Measurements from ENCODE around the gene TMIGD1. TPM values are rescaled to one million over a fixed set of nuclear protein-coding genes. Genes with fewer than 3 reads are reported as not detected.
A peak's percentile ranks its signal among the peaks of the same experiment; 100 is the strongest.

The TMIGD1 gene
- total and polyA plus RNA-seq, 5 donors = not detected

- H3K4me1 ChIP-seq (ENCODE audit: control insufficient read depth, insufficient read depth, low read length) = no peaks in the 10 kb centered on the region
- intact Hi-C loops (cut with DNase I) = no loop called here
- WGBS = 62% methylated on average over 3 of the region's 3 CpGs
- no peak for DNase-seq
- no peak overlapping the region for H3K4me3 ChIP-seq (ENCODE audit: low read length)
- no peak overlapping the region for H3K27ac ChIP-seq (ENCODE audit: low read length)
- H3K9me3 ChIP-seq (ENCODE audit: control insufficient read depth, low read length) = no peaks in the 10 kb centered on the region
- no peak for ATAC-seq
- H3K27me3 ChIP-seq (ENCODE audit: control insufficient read depth, insufficient read depth) = no peaks in the 10 kb centered on the region
Measured at GRCh38 chr17:30304778-30305177, 29.1 kb downstream of the TMIGD1 start.

DNA sequence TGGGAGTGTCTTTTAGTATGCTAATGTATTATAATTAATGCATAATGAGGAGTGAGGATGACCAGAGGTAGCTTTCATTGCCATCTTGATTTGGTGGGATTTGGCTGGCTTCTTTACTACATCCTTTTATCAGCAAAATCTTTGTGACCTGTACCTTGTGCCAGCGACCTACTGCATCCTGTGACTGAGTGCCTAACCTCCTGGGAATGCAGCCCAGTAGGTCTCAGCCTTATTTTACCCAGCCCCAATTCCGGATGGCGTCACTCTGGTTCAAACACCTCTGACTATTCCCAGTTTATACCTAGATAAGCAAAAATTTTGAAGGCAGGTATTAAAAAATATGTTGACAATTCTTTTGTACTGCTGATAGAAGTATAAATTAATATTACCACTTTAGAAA is 31.6 kb downstream of the TMIGD1 start:
- Histone ChIP-seq H3K27ac (ENCODE audit: low read length) (no peak overlapping the region), H3K9me3 (ENCODE audit: control insufficient read depth, low read length) (no peaks in the 10 kb centered on the region), H3K27me3 (ENCODE audit: control insufficient read depth, insufficient read depth) (no peaks in the 10 kb centered on the region), H3K4me1 (ENCODE audit: control insufficient read depth, insufficient read depth, low read length) (no peaks in the 10 kb centered on the region), H3K4me3 (ENCODE audit: low read length) (no peak overlapping the region)
- ATAC-seq = no peak
- 72% methylated on average over 3 of the region's 3 CpGs for WGBS
- no peak for DNase-seq
- intact Hi-C loops (cut with DNase I) = no loop called here

DNA sequence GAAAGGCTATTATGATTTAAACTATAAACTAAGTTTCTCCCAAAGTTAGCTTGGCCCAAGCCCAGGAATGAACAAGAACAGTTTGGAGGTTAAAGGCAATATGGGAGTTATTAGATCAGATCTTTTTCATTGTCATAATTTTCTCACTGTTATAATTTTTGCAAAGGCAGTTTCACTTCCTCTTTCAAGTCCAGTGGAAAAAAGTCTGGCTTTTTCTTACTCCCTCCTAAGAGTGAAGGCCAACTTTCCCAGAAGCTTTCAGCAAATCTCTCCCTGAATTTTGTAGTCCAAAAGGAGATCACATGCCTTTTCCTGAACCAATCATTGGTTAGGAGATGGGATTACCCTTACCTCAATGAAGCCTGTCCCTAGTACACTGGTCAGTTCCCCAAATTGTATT is 33.0 kb downstream of the TMIGD1 start:
- ATAC-seq = no peak
- intact Hi-C loops (cut with DNase I) = no loop called here
- H3K9me3 ChIP-seq (ENCODE audit: control insufficient read depth, low read length) = no peaks in the 10 kb centered on the region

DNA sequence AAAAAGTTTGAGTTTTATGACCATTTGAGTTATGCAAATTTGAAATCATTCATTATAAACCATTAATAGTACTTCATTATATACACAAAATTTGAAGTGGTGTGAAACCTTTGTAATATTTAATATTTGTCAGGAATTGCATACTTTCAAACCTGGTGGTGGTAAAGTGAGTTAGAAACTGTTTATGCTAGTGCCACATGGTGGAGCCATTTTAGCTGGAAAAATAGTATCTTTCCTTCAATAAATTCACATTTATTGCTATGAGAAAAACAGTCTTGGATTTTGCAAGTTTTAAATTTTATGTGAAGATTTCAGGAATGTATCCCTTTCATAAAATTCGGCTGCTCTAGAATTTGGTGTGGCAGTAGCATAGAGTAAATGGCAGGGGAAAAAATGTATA is 34.9 kb downstream of the TMIGD1 start:
- 66% methylated on average over 1 of the region's 1 CpG for WGBS
- no peak for ATAC-seq
- Histone ChIP-seq H3K27me3 (ENCODE audit: control insufficient read depth, insufficient read depth) (no peaks in the 10 kb centered on the region), H3K4me1 (ENCODE audit: control insufficient read depth, insufficient read depth, low read length) (no peaks in the 10 kb centered on the region), H3K27ac (ENCODE audit: low read length) (no peak overlapping the region), H3K4me3 (ENCODE audit: low read length) (no peak overlapping the region), H3K9me3 (ENCODE audit: control insufficient read depth, low read length) (no peaks in the 10 kb centered on the region)
- no peak for DNase-seq
- intact Hi-C loops (cut with DNase I) = no loop called here

More for the DNA sequence above, 33.0 kb downstream of the TMIGD1 start:
- H3K4me1 ChIP-seq (ENCODE audit: control insufficient read depth, insufficient read depth, low read length) = no peaks in the 10 kb centered on the region
- H3K4me3 ChIP-seq (ENCODE audit: low read length) = no peak overlapping the region
- H3K27ac ChIP-seq (ENCODE audit: low read length) = no peak overlapping the region
- H3K27me3 ChIP-seq (ENCODE audit: control insufficient read depth, insufficient read depth) = no peaks in the 10 kb centered on the region
- no peak for DNase-seq

DNA sequence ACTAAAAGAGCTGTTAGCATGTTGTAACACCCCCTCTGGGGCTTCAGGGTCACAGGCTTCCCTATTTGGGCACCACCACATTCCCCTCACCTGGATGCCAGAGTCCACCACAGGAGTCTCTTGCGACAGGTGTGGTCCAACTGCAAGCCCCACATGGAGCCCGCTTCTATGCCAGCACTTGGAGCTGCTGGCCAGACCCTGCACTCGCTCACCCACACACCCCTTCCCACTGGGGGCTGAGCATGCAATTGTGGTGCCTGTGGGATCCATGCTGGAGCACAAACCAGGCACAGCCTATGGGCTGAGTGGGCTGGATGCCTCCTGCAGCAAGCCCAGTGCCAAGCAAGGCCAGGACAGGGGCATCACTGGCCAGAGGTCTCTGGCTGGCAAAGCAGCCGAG is 36.1 kb downstream of the TMIGD1 start:
- no peaks in the 10 kb centered on the region for H3K27me3 ChIP-seq (ENCODE audit: control insufficient read depth, insufficient read depth)
- intact Hi-C loops (cut with DNase I) = no loop called here
- no peak for ATAC-seq
- no peak overlapping the region for H3K27ac ChIP-seq (ENCODE audit: low read length)
- no peaks in the 10 kb centered on the region for H3K9me3 ChIP-seq (ENCODE audit: control insufficient read depth, low read length)
- 92% methylated on average over 4 of the region's 4 CpGs for WGBS
- H3K4me1 ChIP-seq (ENCODE audit: control insufficient read depth, insufficient read depth, low read length) = no peaks in the 10 kb centered on the region
- H3K4me3 ChIP-seq (ENCODE audit: low read length) = no peak overlapping the region
- DNase-seq = no peak

GRCh38 chr17:30296499-30297080 is 37.3 kb downstream of the TMIGD1 start:
- H3K4me1 ChIP-seq (ENCODE audit: control insufficient read depth, insufficient read depth, low read length) = no peaks in the 10 kb centered on the region

DNA sequence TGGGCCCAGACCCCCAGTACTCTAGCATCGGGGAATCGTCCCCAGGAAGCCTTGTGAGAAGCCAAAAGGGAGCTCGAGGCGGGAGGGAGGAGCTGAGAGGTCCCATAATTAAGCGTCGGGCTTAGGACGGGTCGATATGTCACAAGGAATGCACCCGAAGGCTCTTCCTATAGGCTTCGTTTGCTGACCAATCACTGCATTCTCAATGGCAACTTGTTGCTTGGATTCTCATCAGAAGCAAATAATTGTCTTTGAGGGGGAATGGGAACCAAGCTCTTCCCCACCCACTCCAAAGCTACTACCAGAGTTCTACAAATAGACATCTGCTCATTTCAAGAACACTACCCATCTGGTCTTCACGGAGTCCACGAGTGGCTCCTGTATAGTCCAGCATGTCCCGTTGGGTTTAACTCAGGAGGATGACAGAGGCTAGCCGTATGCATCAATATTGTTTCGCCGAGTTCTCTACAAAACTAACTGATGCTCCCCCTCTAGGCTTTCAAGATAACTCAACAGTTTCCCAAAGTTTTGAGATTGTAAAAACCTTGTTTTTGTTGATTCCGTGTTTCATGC is 41.5 kb downstream of the TMIGD1 start:
- Histone ChIP-seq H3K9me3 (ENCODE audit: control insufficient read depth, low read length) (no peaks in the 10 kb centered on the region), H3K27ac (ENCODE audit: low read length) (peak overlapping the region; percentile 46), H3K4me1 (ENCODE audit: control insufficient read depth, insufficient read depth, low read length) (no peaks in the 10 kb centered on the region), H3K4me3 (ENCODE audit: low read length) (peak overlapping the region; percentile 90), H3K27me3 (ENCODE audit: control insufficient read depth, insufficient read depth) (no peaks in the 10 kb centered on the region)
- DNase-seq = no peak
- ATAC-seq = no peak
- 26% methylated on average over 17 of the region's 17 CpGs for WGBS
- intact Hi-C loops (cut with DNase I) = no loop called here

More at GRCh38 chr17:30296499-30297080, 37.3 kb downstream of the TMIGD1 start:
- H3K9me3 ChIP-seq (ENCODE audit: control insufficient read depth, low read length) = no peaks in the 10 kb centered on the region
- 69% methylated on average over 5 of the region's 5 CpGs for WGBS
- no peak for DNase-seq
- no peak overlapping the region for H3K27ac ChIP-seq (ENCODE audit: low read length)
- intact Hi-C loops (cut with DNase I) = no loop called here
- H3K4me3 ChIP-seq (ENCODE audit: low read length) = no peak overlapping the region
- no peak for ATAC-seq
- no peaks in the 10 kb centered on the region for H3K27me3 ChIP-seq (ENCODE audit: control insufficient read depth, insufficient read depth)

DNA sequence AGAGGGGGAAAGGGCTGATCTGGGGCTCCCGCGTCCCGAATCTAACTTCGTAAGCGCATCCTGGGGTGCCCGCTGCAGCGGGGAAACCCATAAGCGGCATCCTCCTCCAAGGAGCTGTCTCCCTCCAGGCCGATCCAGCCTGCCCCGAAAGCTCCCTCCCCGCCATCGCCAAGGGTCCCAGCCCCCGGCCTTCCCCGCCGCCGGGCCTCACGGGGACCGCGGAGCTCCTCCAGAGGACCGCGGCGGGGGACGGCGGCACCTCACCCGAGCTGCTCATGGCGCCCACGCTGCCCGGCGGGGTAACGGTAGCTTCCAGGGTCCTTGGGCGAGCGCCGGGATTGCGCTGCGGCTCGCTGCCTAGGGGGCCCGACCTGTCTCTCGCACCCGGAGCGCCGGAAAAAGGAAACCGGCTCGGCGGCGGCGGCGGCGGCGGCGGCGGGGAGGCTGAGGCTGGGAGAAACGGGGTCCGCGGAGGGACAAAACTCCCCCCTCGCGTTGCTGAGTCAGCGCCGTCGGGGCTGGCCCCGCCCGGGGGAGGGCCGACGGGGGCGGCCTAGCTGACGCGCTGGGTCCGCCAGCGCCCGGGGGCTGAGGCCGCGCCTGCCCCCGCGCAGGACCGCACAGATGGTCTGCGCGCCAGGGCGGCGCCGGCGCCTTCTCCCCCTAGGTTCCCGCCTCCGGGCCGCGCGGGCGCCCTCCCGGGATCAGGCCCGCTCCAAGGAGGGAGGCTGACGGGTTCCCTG is 42.1 kb downstream of the TMIGD1 start, which contains the start of gene BLMH:
TSS of gene BLMH (minus strand) at position 402 of the 743 bp plus-strand sequence. CDS start at position 277, 125 bp downstream.
- Histone ChIP-seq H3K27me3 (ENCODE audit: control insufficient read depth, insufficient read depth) (no peaks in the 10 kb centered on the region), H3K27ac (ENCODE audit: low read length) (peak within 1 kb of the TSS; percentile 46), H3K4me3 (ENCODE audit: low read length) (peak within 1 kb of the TSS; percentile 90), H3K9me3 (ENCODE audit: control insufficient read depth, low read length) (no peaks in the 10 kb centered on the region), H3K4me1 (ENCODE audit: control insufficient read depth, insufficient read depth, low read length) (no peaks in the 10 kb centered on the region)
- peak; percentile 98 to 99 for ATAC-seq
- under 1% methylated on average over 89 of the region's 89 CpGs for WGBS
- peak; percentile 87 to 95 (median 94) for DNase-seq
- intact Hi-C loops (cut with DNase I) = no loop called here

DNA sequence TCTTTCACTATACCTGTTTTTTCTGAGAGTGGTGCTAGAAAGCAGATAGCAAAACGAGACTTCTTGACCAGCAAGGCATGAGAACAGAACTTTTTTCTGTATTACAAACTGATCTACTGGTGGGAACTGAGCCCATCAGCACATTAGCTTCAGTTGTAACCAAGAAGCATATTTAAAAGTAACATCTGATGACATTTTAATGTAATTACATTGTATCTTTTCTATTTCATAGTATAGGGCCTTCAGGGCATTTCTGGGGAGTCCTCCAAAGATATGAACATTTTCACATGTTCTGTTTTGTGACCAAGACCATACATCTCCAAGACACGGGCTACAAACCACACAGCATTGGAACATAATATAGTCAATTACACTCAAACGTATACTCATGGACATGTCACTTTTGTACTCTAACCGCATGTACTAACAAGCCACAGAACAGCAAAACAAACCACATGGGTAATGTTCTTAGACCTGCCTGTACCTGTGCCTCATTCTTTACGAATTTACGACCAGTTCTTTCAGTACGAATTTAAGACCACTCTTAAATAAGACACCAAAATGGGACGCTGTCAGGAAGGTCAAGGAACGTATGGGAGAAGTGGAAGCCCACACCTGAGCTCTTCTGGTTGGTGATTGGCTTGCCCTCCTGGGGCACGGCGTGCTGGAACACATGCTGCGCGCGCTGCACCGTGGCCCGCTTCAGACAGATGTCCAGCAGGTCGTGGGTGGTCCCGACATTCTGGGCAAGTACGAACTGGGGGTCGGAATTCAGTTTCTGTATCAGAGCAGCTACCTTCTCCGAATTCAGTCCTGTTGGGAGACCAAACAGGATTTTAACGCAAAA is 42.9 kb downstream of the TMIGD1 start:
- peak; percentile 33 to 79 (median 64) for DNase-seq
- intact Hi-C loops (cut with DNase I) = no loop called here
- no peak overlapping the region for H3K27ac ChIP-seq (ENCODE audit: low read length)

DNA sequence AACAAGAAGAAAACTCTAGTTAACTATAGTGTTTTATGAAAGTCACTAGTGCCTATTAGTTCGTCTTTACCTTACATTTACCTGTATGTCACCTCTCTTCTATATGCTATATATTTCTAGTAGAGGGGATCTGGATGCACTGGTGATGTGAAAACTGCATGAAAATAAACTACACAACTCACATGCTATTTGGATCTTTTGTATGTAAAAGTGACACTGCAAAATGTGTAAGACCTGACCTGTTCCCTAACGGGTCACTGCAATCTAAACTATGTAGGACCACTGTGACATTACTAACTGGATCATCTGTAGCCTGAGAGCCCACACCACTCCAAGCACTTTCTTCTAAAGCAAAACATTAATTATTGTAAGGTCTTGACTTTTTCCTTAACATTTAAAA is 43.8 kb downstream of the TMIGD1 start:
- intact Hi-C loops (cut with DNase I) = no loop called here
- no peaks in the 10 kb centered on the region for H3K27me3 ChIP-seq (ENCODE audit: control insufficient read depth, insufficient read depth)
- H3K27ac ChIP-seq (ENCODE audit: low read length) = no peak overlapping the region
- ATAC-seq (no peak), DNase-seq (no peak)
- H3K4me3 ChIP-seq (ENCODE audit: low read length) = no peak overlapping the region
- 82% methylated on average over 2 of the region's 2 CpGs for WGBS
- no peaks in the 10 kb centered on the region for H3K9me3 ChIP-seq (ENCODE audit: control insufficient read depth, low read length)
- H3K4me1 ChIP-seq (ENCODE audit: control insufficient read depth, insufficient read depth, low read length) = no peaks in the 10 kb centered on the region

More for the DNA sequence above, 42.9 kb downstream of the TMIGD1 start:
- ATAC-seq = peak; percentile 61 to 65
- Histone ChIP-seq H3K9me3 (ENCODE audit: control insufficient read depth, low read length) (no peaks in the 10 kb centered on the region), H3K27me3 (ENCODE audit: control insufficient read depth, insufficient read depth) (no peaks in the 10 kb centered on the region), H3K4me1 (ENCODE audit: control insufficient read depth, insufficient read depth, low read length) (no peaks in the 10 kb centered on the region), H3K4me3 (ENCODE audit: low read length) (peak overlapping the region; percentile 90)
- 4% methylated on average over 22 of the region's 22 CpGs for WGBS

DNA sequence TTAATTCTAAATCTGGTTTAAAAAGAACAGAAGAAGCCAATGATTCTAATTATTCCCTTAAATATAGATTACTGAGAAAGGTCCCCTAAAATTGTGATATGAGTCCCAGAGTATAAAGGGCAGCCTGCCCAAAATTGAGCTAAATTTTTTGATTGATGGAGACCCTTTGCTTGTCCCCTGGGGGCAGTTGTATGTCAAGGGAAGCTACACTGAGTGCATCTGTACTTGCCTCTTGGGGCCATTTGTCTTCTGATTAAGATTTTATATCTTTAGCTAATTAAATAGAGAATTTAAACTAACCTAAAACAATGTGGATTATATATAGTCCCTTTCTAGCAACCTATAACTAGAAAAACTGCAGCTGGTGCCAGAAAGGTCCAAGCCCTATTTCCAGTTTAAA is 54.7 kb downstream of the TMIGD1 start:
- Histone ChIP-seq H3K9me3 (ENCODE audit: control insufficient read depth, low read length) (no peaks in the 10 kb centered on the region), H3K4me1 (ENCODE audit: control insufficient read depth, insufficient read depth, low read length) (no peaks in the 10 kb centered on the region), H3K27me3 (ENCODE audit: control insufficient read depth, insufficient read depth) (no peaks in the 10 kb centered on the region), H3K4me3 (ENCODE audit: low read length) (no peak overlapping the region), H3K27ac (ENCODE audit: low read length) (no peak overlapping the region)
- DNase-seq (no peak), ATAC-seq (no peak)
- intact Hi-C loops (cut with DNase I) = loop anchor here in 2 of 4 donors (5.0 to 10.0 kb wide), 2 partner anchors 152 to 154 kb away; no protein-coding TSS in a partner anchor

Measured in right cardiac atrium (tissue), 5 donors.